Stimulated activated CD4-positive, alpha-beta T cell treated with anti-CD3 and anti-CD28 coated beads, Interleukin-2, amount 100 ng/mL, for 48 hours (primary cell): ENCODE measurements around the gene PCDHGA8.
"Not testable (repeated sequence)": the region's sequence is repeated elsewhere in the genome, so short reads cannot be mapped to it uniquely, and the experiment has no call there.

ENCODE experiments used
- DNase-seq, 2 donors: peaks; one replicate each; pipeline ENCODE4 v3.0.0-alpha.2; 2020

The PCDHGA8 gene

GRCh38 chr5:141392429-141393198, at the start of gene PCDHGA8:
TSS of gene PCDHGA8 (plus strand) at chr5:141392633. CDS start at chr5:141392814, 181 bp downstream.
- no peak for DNase-seq

GRCh38 chr5:141342773-141343172, 49.7 kb upstream of the PCDHGA8 start:
- no peak for DNase-seq

- no peak for DNase-seq
Measured at GRCh38 chr5:141343242-141343952, 49.0 kb upstream of the PCDHGA8 start, which contains the start of gene PCDHGA3. TSS of gene PCDHGA3 (plus strand) at chr5:141343829. CDS start at chr5:141344034, 205 bp downstream.

GRCh38 chr5:141343953-141344463, 48.4 kb upstream of the PCDHGA8 start:
- DNase-seq: no peak

GRCh38 chr5:141345327-141345726, 47.1 kb upstream of the PCDHGA8 start:
- DNase-seq: no peak

- DNase-seq: not testable (repeated sequence)
Measured at GRCh38 chr5:141346017-141346416, 46.4 kb upstream of the PCDHGA8 start.

GRCh38 chr5:141349917-141350619, 42.4 kb upstream of the PCDHGA8 start, which contains the start of gene PCDHGB1:
TSS of gene PCDHGB1 (plus strand) at chr5:141350099. CDS start at chr5:141350261, 162 bp downstream.
- DNase-seq: no peak

- no peak for DNase-seq
Measured at GRCh38 chr5:141351591-141351990, 40.8 kb upstream of the PCDHGA8 start.

- DNase-seq: no peak
Measured at GRCh38 chr5:141354900-141355469, 37.4 kb upstream of the PCDHGA8 start, which contains the start of gene PCDHGA4. TSS of gene PCDHGA4 (plus strand) at chr5:141355021. CDS start at chr5:141355108, 87 bp downstream.

GRCh38 chr5:141355641-141356040, 36.8 kb upstream of the PCDHGA8 start:
- DNase-seq: no peak

- no peak for DNase-seq
Measured at GRCh38 chr5:141356133-141356532, 36.3 kb upstream of the PCDHGA8 start.

GRCh38 chr5:141356950-141357349, 35.5 kb upstream of the PCDHGA8 start:
- DNase-seq: no peak

GRCh38 chr5:141359790-141360426, 32.5 kb upstream of the PCDHGA8 start, which contains the start of gene PCDHGB2:
TSS of gene PCDHGB2 (plus strand) at chr5:141359994. CDS start at chr5:141360136, 142 bp downstream.
- no peak for DNase-seq

GRCh38 chr5:141360685-141361084, 31.7 kb upstream of the PCDHGA8 start:
- DNase-seq: no peak

- no peak for DNase-seq
Measured at GRCh38 chr5:141362719-141363118, 29.7 kb upstream of the PCDHGA8 start.

GRCh38 chr5:141363952-141364660, 28.3 kb upstream of the PCDHGA8 start, which contains the start of gene PCDHGA5:
TSS of gene PCDHGA5 (plus strand) at chr5:141364162. CDS start at chr5:141364331, 169 bp downstream.
- no peak for DNase-seq

GRCh38 chr5:141366016-141366896, 26.2 kb upstream of the PCDHGA8 start:
- no peak for DNase-seq

- no peak for DNase-seq
Measured at GRCh38 chr5:141369994-141370848, 22.2 kb upstream of the PCDHGA8 start, which contains the start of gene PCDHGB3. TSS of gene PCDHGB3 (plus strand) at chr5:141370242. CDS start at chr5:141370395, 153 bp downstream.
